ENCODE measurements around the gene TXNIP.

GRCh38 chr1:145978854-145979745 is 17.3 kb downstream of the TXNIP start:
- TF ChIP-seq, protein P1, sequence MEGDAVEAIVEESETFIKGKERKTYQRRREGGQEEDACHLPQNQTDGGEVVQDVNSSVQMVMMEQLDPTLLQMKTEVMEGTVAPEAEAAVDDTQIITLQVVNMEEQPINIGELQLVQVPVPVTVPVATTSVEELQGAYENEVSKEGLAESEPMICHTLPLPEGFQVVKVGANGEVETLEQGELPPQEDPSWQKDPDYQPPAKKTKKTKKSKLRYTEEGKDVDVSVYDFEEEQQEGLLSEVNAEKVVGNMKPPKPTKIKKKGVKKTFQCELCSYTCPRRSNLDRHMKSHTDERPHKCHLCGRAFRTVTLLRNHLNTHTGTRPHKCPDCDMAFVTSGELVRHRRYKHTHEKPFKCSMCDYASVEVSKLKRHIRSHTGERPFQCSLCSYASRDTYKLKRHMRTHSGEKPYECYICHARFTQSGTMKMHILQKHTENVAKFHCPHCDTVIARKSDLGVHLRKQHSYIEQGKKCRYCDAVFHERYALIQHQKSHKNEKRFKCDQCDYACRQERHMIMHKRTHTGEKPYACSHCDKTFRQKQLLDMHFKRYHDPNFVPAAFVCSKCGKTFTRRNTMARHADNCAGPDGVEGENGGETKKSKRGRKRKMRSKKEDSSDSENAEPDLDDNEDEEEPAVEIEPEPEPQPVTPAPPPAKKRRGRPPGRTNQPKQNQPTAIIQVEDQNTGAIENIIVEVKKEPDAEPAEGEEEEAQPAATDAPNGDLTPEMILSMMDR (conservative IDR thresholded peaks at IDR 0.05): no peak; the same call in 1 of the 2 replicates
- TF ChIP-seq EZH2 (IDR thresholded peaks at IDR 0.05; ENCODE audit: low read depth): no peak
